Rectal smooth muscle tissue (tissue), 1 donor: Measurements from ENCODE around the gene MTHFR.

Source experiments
- H3K27ac ChIP-seq: one replicate; pipeline ENCODE4 v1.7.0; 2013; ENCODE audit warnings: low read depth, low read length, inconsistent platforms
- H3K27me3 ChIP-seq: one replicate; pipeline ENCODE4 v1.7.0; 2013; ENCODE audit warnings: low read length; ENCODE audit not compliant: control insufficient read depth, insufficient read depth
- H3K36me3 ChIP-seq: one replicate; pipeline ENCODE4 v1.7.0; 2013; ENCODE audit warnings: low read length; ENCODE audit not compliant: control insufficient read depth, insufficient read depth
- H3K4me1 ChIP-seq: one replicate; pipeline ENCODE4 v1.7.0; 2013; ENCODE audit warnings: low read length; ENCODE audit not compliant: control insufficient read depth, insufficient read depth
- H3K4me3 ChIP-seq: one replicate; pipeline ENCODE4 v1.7.0; 2013; ENCODE audit warnings: low read length
- H3K9ac ChIP-seq: one replicate; pipeline ENCODE4 v1.7.0; 2013; ENCODE audit warnings: low read length

The MTHFR gene

DNA sequence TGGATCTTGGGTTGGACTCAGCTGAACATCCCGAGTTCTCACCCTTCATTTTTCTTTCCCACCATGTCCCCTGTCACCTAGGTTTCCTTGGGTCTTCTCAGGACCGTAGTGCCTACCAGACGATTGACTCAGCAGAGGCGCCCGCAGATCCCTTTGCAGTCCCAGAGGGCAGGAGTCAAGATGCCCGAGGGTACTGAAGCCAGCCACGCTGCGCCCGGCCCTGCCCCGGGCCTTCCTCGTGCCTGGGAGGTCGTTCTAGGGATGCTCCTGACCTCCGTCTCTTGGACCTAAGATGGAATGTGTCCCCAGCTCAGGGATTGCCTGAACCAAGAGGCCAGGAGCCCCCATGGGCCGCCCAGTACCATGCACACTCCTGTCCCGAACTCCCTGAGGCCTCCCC is 55.8 kb downstream of the MTHFR start:
- H3K9ac ChIP-seq: no peak overlapping the region
- no peaks in the 10 kb centered on the region for H3K4me1 ChIP-seq
- peaks cover 9% of the 10 kb centered on the region for H3K36me3 ChIP-seq
- H3K27me3 ChIP-seq: no peaks in the 10 kb centered on the region
- H3K27ac ChIP-seq: no peak overlapping the region
- no peak overlapping the region for H3K4me3 ChIP-seq

- Histone ChIP-seq H3K27ac (no peak overlapping the region), H3K4me1 (no peaks in the 10 kb centered on the region), H3K4me3 (no peak overlapping the region), H3K9ac (no peak overlapping the region), H3K27me3 (no peaks in the 10 kb centered on the region), H3K36me3 (peaks cover 9% of the 10 kb centered on the region)
Observed at GRCh38 chr1:11749203-11749689, 56.5 kb downstream of the MTHFR start.

GRCh38 chr1:11748294-11749202 is 57.2 kb downstream of the MTHFR start:
- H3K27me3 ChIP-seq: no peaks in the 10 kb centered on the region
- no peak overlapping the region for H3K9ac ChIP-seq
- H3K4me3 ChIP-seq: no peak overlapping the region
- H3K4me1 ChIP-seq: no peaks in the 10 kb centered on the region
- peaks cover 9% of the 10 kb centered on the region for H3K36me3 ChIP-seq
- no peak overlapping the region for H3K27ac ChIP-seq

GRCh38 chr1:11746795-11747487 is 58.8 kb downstream of the MTHFR start:
- no peaks in the 10 kb centered on the region for H3K27me3 ChIP-seq
- H3K36me3 ChIP-seq: peaks cover 9% of the 10 kb centered on the region
- no peaks in the 10 kb centered on the region for H3K4me1 ChIP-seq
- H3K27ac ChIP-seq: no peak overlapping the region
- no peak overlapping the region for H3K9ac ChIP-seq
- no peak overlapping the region for H3K4me3 ChIP-seq

- no peaks in the 10 kb centered on the region for H3K27me3 ChIP-seq
- H3K36me3 ChIP-seq: peaks cover 9% of the 10 kb centered on the region
- no peak overlapping the region for H3K4me3 ChIP-seq
- H3K4me1 ChIP-seq: no peaks in the 10 kb centered on the region
- H3K27ac ChIP-seq: no peak overlapping the region
- no peak overlapping the region for H3K9ac ChIP-seq
Observed at GRCh38 chr1:11746092-11746491, 59.7 kb downstream of the MTHFR start.

GRCh38 chr1:11744287-11744686 is 61.5 kb downstream of the MTHFR start:
- H3K4me1 ChIP-seq: no peaks in the 10 kb centered on the region
- H3K36me3 ChIP-seq: peaks cover 9% of the 10 kb centered on the region
- no peak overlapping the region for H3K9ac ChIP-seq

GRCh38 chr1:11741919-11742558 is 63.7 kb downstream of the MTHFR start:
- H3K27ac ChIP-seq: no peak overlapping the region
- no peaks in the 10 kb centered on the region for H3K4me1 ChIP-seq
- H3K4me3 ChIP-seq: no peak overlapping the region
- H3K36me3 ChIP-seq: peaks cover 5% of the 10 kb centered on the region
- H3K27me3 ChIP-seq: no peaks in the 10 kb centered on the region
- H3K9ac ChIP-seq: no peak overlapping the region

More at GRCh38 chr1:11744287-11744686, 61.5 kb downstream of the MTHFR start:
- H3K27me3 ChIP-seq: no peaks in the 10 kb centered on the region
- no peak overlapping the region for H3K4me3 ChIP-seq
- no peak overlapping the region for H3K27ac ChIP-seq

DNA sequence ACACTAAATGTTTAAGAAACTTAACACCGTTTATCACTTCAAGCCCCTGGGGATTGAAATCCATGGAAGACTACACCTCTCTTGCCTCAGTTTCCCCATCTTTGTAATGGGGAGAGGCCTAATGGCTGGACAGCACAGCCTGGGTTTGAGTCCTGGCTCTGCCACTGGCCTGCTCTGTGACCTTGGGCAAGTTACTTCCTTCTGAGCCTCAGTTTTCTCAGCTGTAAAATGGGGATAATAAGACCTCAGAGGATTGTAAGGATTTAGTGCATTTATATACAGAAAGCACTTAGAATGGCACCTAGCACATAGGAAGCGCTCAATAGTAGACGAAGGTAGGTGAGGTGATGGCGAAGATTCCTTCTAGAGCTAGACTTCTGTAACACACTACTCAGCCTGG is 64.3 kb downstream of the MTHFR start:
- no peak overlapping the region for H3K4me3 ChIP-seq

GRCh38 chr1:11740258-11741192 is 65.2 kb downstream of the MTHFR start:
- Histone ChIP-seq H3K4me1 (peaks cover 3% of the 10 kb centered on the region), H3K9ac (no peak overlapping the region), H3K36me3 (no peaks in the 10 kb centered on the region), H3K4me3 (no peak overlapping the region), H3K27ac (no peak overlapping the region), H3K27me3 (no peaks in the 10 kb centered on the region)

More for the DNA sequence above, 64.3 kb downstream of the MTHFR start:
- Histone ChIP-seq H3K27ac (no peak overlapping the region), H3K9ac (no peak overlapping the region), H3K4me1 (no peaks in the 10 kb centered on the region), H3K36me3 (peaks cover 5% of the 10 kb centered on the region), H3K27me3 (no peaks in the 10 kb centered on the region)

DNA sequence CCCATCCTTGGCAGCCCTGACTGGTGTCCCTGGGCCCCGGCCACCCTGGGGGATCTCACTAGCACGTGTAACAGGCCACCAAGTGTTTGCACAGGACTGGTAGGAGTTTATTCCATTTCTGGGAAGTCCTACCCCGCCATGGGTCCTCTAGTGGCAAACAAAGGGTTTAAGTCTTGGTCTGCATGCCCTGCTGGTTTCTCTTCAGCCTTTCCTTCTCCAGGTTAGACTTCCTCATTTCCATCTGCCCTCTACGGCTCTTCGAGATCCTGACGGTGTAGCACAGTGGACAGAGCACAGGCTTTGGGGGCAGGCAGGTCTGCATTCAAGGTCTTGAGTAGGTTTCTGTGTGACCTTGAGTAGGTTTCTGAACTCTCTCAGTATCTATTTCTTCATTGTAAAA is 67.0 kb downstream of the MTHFR start:
- Histone ChIP-seq H3K27ac (no peak overlapping the region), H3K27me3 (no peaks in the 10 kb centered on the region), H3K9ac (no peak overlapping the region), H3K4me3 (no peak overlapping the region), H3K4me1 (peaks cover 3% of the 10 kb centered on the region), H3K36me3 (no peaks in the 10 kb centered on the region)

DNA sequence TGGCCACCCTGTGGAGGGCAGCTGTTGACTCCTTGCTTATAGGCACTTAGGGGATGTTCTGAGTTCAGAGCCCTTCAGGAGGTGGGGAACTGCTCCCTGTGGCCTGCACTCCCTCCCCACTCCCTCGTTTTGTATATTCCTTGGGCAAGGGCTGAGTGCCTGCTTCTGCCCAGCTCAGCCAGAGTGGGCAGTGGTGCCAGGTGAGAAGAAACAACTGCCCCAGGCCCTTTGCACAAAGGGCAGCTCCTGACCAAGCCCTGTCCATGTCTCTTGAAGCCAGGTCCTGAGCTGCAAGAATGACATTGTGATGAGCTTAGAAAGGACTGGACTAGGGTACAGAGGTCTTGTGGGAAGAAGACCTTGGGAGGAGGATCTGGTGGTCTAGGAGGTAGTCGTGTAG is 67.7 kb downstream of the MTHFR start:
- Histone ChIP-seq H3K9ac (no peak overlapping the region), H3K36me3 (no peaks in the 10 kb centered on the region), H3K4me3 (no peak overlapping the region), H3K27me3 (no peaks in the 10 kb centered on the region), H3K4me1 (peaks cover 3% of the 10 kb centered on the region), H3K27ac (no peak overlapping the region)
